Spleen (tissue), 11 donors: ENCODE results near the gene SFXN3. TPM values are rescaled to one million over a fixed set of nuclear protein-coding genes. Genes with fewer than 3 reads are reported as not detected.

ENCODE experiments used
- DNase-seq: peaks from one replicate; pipeline ENCODE4 v3.0.0-alpha.2; 2020
- H3K27ac ChIP-seq, 8 donors: fragments of 200-600 bp; sonication (generic) in 7 of 8; 1 replicate in 4 of 8; 2 replicates in 4 of 8; pipeline versions ENCODE4 v1.5.0 to v1.8.0; 2016 to 2021; ENCODE audit warnings: inconsistent platforms in 4 of 8, mild to moderate bottlenecking in 4 of 8, moderate library complexity in 1 of 8
- H3K27me3 ChIP-seq, 7 donors: fragments of 200-600 bp; sonication (generic) in 6 of 7; replicated peaks in 1 of 7; 1 replicate in 4 of 7; 2 replicates in 3 of 7; pipeline versions ENCODE4 v1.5.0 to v1.8.0; 2016 to 2021; ENCODE audit warnings: inconsistent platforms in 3 of 7, mild to moderate bottlenecking in 1 of 7
- H3K36me3 ChIP-seq, 6 donors: fragments of 200-600 bp; sonication (generic) in 5 of 6; 1 replicate in 4 of 6; 2 replicates in 2 of 6; pipeline versions ENCODE4 v1.5.0 to v1.8.0; 2016 to 2021; ENCODE audit warnings: inconsistent platforms in 2 of 6
- H3K4me1 ChIP-seq, 6 donors: fragments of 200-600 bp; sonication (generic) in 5 of 6; 1 replicate in 3 of 6; 2 replicates in 3 of 6; pipeline versions ENCODE4 v1.5.0 to v1.8.0; 2016 to 2021; ENCODE audit warnings: inconsistent platforms in 3 of 6
- H3K4me3 ChIP-seq, 8 donors: fragments of 200-600 bp; sonication (generic) in 7 of 8; 1 replicate in 4 of 8; 2 replicates in 4 of 8; pipeline versions ENCODE4 v1.5.0 to v1.8.0; 2016 to 2021; ENCODE audit warnings: inconsistent platforms in 4 of 8, mild to moderate bottlenecking in 4 of 8, moderate library complexity in 2 of 8
- H3K9me3 ChIP-seq, 8 donors: fragments of 200-600 bp; sonication (generic) in 7 of 8; 1 replicate in 4 of 8; 2 replicates in 4 of 8; pipeline versions ENCODE4 v1.5.0 to v1.8.0; 2016 to 2021; ENCODE audit warnings: inconsistent platforms in 4 of 8
- CTCF ChIP-seq, 11 experiments: fragments of 200-600 bp in 7 of 11; fragments of 450-650 bp in 4 of 11; sonication (generic) in 4 of 11; IDR thresholded peaks in 8 of 11; conservative IDR thresholded peaks in 3 of 11; 1 replicate in 7 of 11; 2 replicates in 4 of 11; pipeline versions ENCODE4 v1.4.0 to v1.8.0; 2016 to 2021; ENCODE audit warnings: antibody characterized with exemption in 11 of 11, inconsistent platforms in 4 of 11, mild to moderate bottlenecking in 1 of 11
- POLR2A ChIP-seq, 3 donors: fragments of 450-650 bp; IDR thresholded peaks; one replicate each; pipeline ENCODE4 v1.5.1; 2017; ENCODE audit warnings: antibody characterized with exemption in 3 of 3, mild to moderate bottlenecking in 1 of 3
- POLR2AphosphoS5 ChIP-seq, 3 donors: sonication (generic); formaldehyde crosslinking; IDR thresholded peaks; one replicate each; pipeline ENCODE4 v1.5.1; 2017; ENCODE audit warnings: antibody characterized with exemption in 3 of 3
- WGBS, 5 donors: extraction: QIAGEN DNeasy Blood & Tissue Kit in 3 of 5; methylation state at CpG; one replicate each; pipeline versions ENCODE4 v1.1.5 to v1.1.7; 2013 to 2018; 5-methylcytosine and 5-hydroxymethylcytosine counted together
- intact Hi-C: fragments of 100-400 bp; cut with DNase I; formaldehyde crosslinking; loops from one replicate; pipeline ENCODE4 v1.15.0; 2023; ENCODE audit warnings: low total_unique reads
- polyA plus RNA-seq, 3 donors: library from polyadenylated mRNA; stranded (reverse); fragments of 200-250 nt; gene quantifications; one replicate each; pipeline ENCODE4 v1.2.1, GENCODE V29; 2013
- total RNA-seq, 7 donors: library from RNA; depleted of rRNA in 3 of 7; stranded (reverse); fragments of >200 nt in 3 of 7; fragmentation: NEBNext Ultra II Directional in 4 of 7; extraction: Animal tissue kit (Norgen Biotek cat#: 25700) in 4 of 7; gene quantifications; one replicate each; pipeline versions ENCODE4 v1.1.0 to v1.2.1, GENCODE V29; 2016 to 2021
- donor health status: healthy with polysubstance abuse.
- donor health status: DM: no; HTN: no; CAD: no; lungs with moderate emphysema.
- donor health status: DM: no; HTN: no; CAD: no.
- donor health status: Bipolar disorder and iron deficiency.
- donor health status: healthy.
- donor health status: DM: no; HTN: no; CAD: no.
- donor health status: DM: yes; HTN: yes; CAD: no.

SFXN3 gene
- total and polyA plus RNA-seq, 10 donors = 7.9 to 70.0 (median 38.5) TPM

GRCh38 chr10:101035916-101036702, 5.1 kb downstream of the SFXN3 start:
- Histone ChIP-seq H3K9me3 (no peaks in the 10 kb centered on the region), H3K27me3 (no peaks in the 10 kb centered on the region), H3K4me3 (no peak overlapping the region), H3K4me1 (peaks cover 6 to 36% (median 19%) of the 10 kb centered on the region in 6 donors), H3K36me3 (peaks cover 5 to 61% (median 49%) of the 10 kb centered on the region in 6 donors), H3K27ac (no peak overlapping the region)
- intact Hi-C loops = no loop called here
- WGBS, 5 donors = 84 to 92% (median 88%) methylated on average over 10 of the region's 10 CpGs
- TF ChIP-seq CTCF (IDR thresholded peaks at IDR 0.05 in 8 of 11, conservative IDR thresholded peaks at IDR 0.05 in 3 of 11) = no peak
- DNase-seq = peak; percentile 51

- DNase-seq = peak; percentile 59
- Histone ChIP-seq H3K27me3 (no peaks in the 10 kb centered on the region), H3K27ac (no peak overlapping the region), H3K9me3 (no peaks in the 10 kb centered on the region), H3K4me1 (peaks cover 9 to 36% (median 22%) of the 10 kb centered on the region in 6 donors), H3K36me3 (peaks cover 5 to 61% (median 49%) of the 10 kb centered on the region in 6 donors), H3K4me3 (no peak overlapping the region)
- WGBS, 5 donors = 73 to 95% (median 83%) methylated on average over 2 to 7 of the region's 7 CpGs
- no peak for TF ChIP-seq POLR2AphosphoS5 (IDR thresholded peaks at IDR 0.05)
- no peak for TF ChIP-seq CTCF (IDR thresholded peaks at IDR 0.05 in 8 of 11, conservative IDR thresholded peaks at IDR 0.05 in 3 of 11)
- TF ChIP-seq POLR2A (IDR thresholded peaks at IDR 0.05) = no peak
- intact Hi-C loops = no loop called here
Observed at GRCh38 chr10:101036726-101037125, 5.7 kb downstream of the SFXN3 start.

GRCh38 chr10:101038484-101038883, 7.5 kb downstream of the SFXN3 start:
- Histone ChIP-seq H3K27ac (no peak overlapping the region), H3K9me3 (no peaks in the 10 kb centered on the region), H3K27me3 (no peaks in the 10 kb centered on the region), H3K36me3 (peaks cover 5 to 61% (median 49%) of the 10 kb centered on the region in 6 donors), H3K4me3 (no peak overlapping the region), H3K4me1 (peaks cover 14 to 36% (median 25%) of the 10 kb centered on the region in 6 donors)
- no peak for TF ChIP-seq CTCF (IDR thresholded peaks at IDR 0.05 in 8 of 11, conservative IDR thresholded peaks at IDR 0.05 in 3 of 11)
- no peak for TF ChIP-seq POLR2AphosphoS5 (IDR thresholded peaks at IDR 0.05)
- TF ChIP-seq POLR2A (IDR thresholded peaks at IDR 0.05) = no peak
- intact Hi-C loops = no loop called here
- WGBS, 5 donors = 75 to 85% (median 79%) methylated on average over 5 of the region's 5 CpGs
- DNase-seq = peak; percentile 61

GRCh38 chr10:101040061-101040460, 9.0 kb downstream of the SFXN3 start:
- no peak overlapping the region for H3K4me3 ChIP-seq
- intact Hi-C loops = no loop called here
- peaks cover 15 to 32% (median 25%) of the 10 kb centered on the region in 6 donors for H3K4me1 ChIP-seq
- H3K27ac ChIP-seq = no peak overlapping the region
- H3K9me3 ChIP-seq = no peaks in the 10 kb centered on the region
- WGBS, 5 donors = 89 to 100% (median 93%) methylated on average over 3 of the region's 3 CpGs
- peaks cover 5 to 56% (median 47%) of the 10 kb centered on the region in 6 donors for H3K36me3 ChIP-seq
- H3K27me3 ChIP-seq = no peaks in the 10 kb centered on the region
- DNase-seq = no peak
- TF ChIP-seq POLR2A (IDR thresholded peaks at IDR 0.05) = no peak
- TF ChIP-seq CTCF (IDR thresholded peaks at IDR 0.05 in 8 of 11, conservative IDR thresholded peaks at IDR 0.05 in 3 of 11) = peak in 1 of 11 experiments; percentile 9
- TF ChIP-seq POLR2AphosphoS5 (IDR thresholded peaks at IDR 0.05) = no peak
